ENCODE results near the gene ERICH4.

DNA sequence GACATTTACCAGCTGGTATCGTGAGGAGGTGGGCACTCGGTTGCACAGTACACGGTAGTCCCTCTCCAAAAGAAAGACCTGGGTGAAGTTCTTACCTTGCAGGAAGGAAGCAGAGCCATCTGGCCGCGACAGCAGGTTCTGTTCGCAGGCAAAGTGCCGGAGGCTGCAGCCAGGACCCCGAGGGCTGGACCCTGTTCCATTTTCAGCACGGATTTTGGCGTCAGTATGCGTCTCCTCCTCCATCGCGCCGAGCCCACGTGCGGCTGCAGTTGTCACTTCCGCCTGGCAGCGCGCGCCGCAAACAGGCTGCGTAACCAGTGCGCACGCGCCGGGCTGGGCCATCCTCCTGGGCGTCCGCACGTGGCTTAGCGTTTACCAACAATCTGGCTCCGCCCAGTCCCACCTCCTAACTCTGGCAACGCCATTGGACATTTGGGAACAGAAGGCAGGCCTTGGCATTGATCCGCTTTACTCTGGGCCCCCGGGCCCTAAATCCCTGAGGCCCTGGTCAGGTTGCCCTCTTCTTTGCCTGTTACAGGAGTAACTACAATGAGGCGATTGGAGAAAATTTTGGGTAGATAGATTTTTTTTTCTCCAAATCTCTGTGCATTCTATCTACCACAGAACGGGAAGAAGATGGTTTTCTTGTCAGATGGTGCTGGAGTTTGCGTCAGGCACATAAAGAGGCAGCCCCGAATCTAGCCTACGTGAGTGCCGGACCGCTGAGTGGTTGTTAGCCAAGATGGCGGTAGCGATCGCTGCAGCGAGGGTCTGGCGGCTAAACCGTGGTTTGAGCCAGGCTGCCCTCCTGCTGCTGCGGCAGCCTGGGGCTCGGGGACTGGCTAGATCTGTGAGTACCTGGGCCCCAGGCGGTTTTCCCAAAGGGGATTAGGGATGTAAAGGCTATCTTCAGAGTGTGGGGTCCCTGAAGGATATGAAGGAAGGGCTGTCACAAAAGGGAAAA is 45.6 kb upstream of the ERICH4 start, which contains the start of the genes BCKDHA and EXOSC5:
- TF ChIP-seq, protein P1, sequence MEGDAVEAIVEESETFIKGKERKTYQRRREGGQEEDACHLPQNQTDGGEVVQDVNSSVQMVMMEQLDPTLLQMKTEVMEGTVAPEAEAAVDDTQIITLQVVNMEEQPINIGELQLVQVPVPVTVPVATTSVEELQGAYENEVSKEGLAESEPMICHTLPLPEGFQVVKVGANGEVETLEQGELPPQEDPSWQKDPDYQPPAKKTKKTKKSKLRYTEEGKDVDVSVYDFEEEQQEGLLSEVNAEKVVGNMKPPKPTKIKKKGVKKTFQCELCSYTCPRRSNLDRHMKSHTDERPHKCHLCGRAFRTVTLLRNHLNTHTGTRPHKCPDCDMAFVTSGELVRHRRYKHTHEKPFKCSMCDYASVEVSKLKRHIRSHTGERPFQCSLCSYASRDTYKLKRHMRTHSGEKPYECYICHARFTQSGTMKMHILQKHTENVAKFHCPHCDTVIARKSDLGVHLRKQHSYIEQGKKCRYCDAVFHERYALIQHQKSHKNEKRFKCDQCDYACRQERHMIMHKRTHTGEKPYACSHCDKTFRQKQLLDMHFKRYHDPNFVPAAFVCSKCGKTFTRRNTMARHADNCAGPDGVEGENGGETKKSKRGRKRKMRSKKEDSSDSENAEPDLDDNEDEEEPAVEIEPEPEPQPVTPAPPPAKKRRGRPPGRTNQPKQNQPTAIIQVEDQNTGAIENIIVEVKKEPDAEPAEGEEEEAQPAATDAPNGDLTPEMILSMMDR (IDR thresholded peaks at IDR 0.05): peak in 3 of 6 experiments; percentile 2 to 24 (median 17)
- peak; percentile 29 to 62 for TF ChIP-seq POLR2A (IDR thresholded peaks at IDR 0.05)
